GM12878 (cell line): ENCODE results near the gene TXNRD3. TPM values are rescaled to one million over a fixed set of nuclear protein-coding genes. Genes with fewer than 3 reads are reported as not detected.

Experiments
- ATAC-seq: fragments of 200-7000 bp; cut with Tn5 transposase; 3 replicates; pipeline ENCODE4 v1.9.1; 2020; ENCODE audit warnings: mild to moderate bottlenecking, moderate library complexity
- BruUV-seq: library from RNA; stranded (reverse); fragments of 400-500 nt; replicated peaks from 2 replicates; lab custom pipeline; 2021; lab: Mats Ljungman, UMichigan
- CTCF ChIA-PET: fragments of 300-600 bp; sonication (Branson Sonifier 250); formaldehyde crosslinking; extraction: SDS; loops from one replicate; lab custom pipeline; 2021; ENCODE audit warnings: inconsistent platforms; lab: Yijun Ruan, JAX
- POLR2A ChIA-PET: fragments of 350-600 bp; formaldehyde crosslinking; extraction: SDS; loops from one replicate; lab custom pipeline; 2021; ENCODE audit warnings: inconsistent platforms; lab: Charles Lee
- RAD21 ChIA-PET: fragments of 300-600 bp; sonication (Branson Sonifier 250); formaldehyde crosslinking; loops from one replicate; lab custom pipeline; 2023; ENCODE audit warnings: antibody characterized with exemption; ENCODE audit not compliant: unreplicated experiment; lab: Charles Lee
- SMC1A ChIA-PET: fragments of 300-600 bp; sonication (Branson Sonifier 250); formaldehyde crosslinking; loops from one replicate; lab custom pipeline; 2023; ENCODE audit not compliant: unreplicated experiment, uncharacterized antibody; lab: Charles Lee
- DNase-seq: peaks from one replicate; pipeline ENCODE4 v3.0.0-alpha.2; 2011; ENCODE audit warnings: low read depth, low spot score
- FAIRE-seq: peaks from 3 replicates; lab custom pipeline; 2011; peaks lifted over from hg19 to GRCh38; lab: Jason Lieb, UNC
- H2AFZ ChIP-seq: 2 replicates; pipeline ENCODE4 v1.6.0; 2011; ENCODE audit warnings: low read depth, low read length, control low read depth; ENCODE audit not compliant: control insufficient read depth
- H3K27ac ChIP-seq: 2 replicates; pipeline ENCODE4 v1.5.1; 2011; ENCODE audit warnings: control low read depth; ENCODE audit not compliant: control insufficient read depth, insufficient read depth
- H3K27me3 ChIP-seq, 2 experiments: replicated peaks in 1 of 2; 2 replicates each; pipeline versions ENCODE4 v1.6.0 to v1.6.1; 2011; ENCODE audit warnings: low read length in 1 of 2; ENCODE audit not compliant: control insufficient read depth in 2 of 2, insufficient read depth in 2 of 2
- H3K36me3 ChIP-seq, 2 experiments: 2 replicates each; pipeline ENCODE4 v1.5.1; 2011; ENCODE audit warnings: low read length in 1 of 2; ENCODE audit not compliant: control insufficient read depth in 2 of 2, insufficient read depth in 2 of 2
- H3K4me1 ChIP-seq: 2 replicates; pipeline ENCODE4 v1.6.1; 2011; ENCODE audit warnings: mild to moderate bottlenecking, low read length, moderate library complexity, mixed read lengths; ENCODE audit not compliant: control insufficient read depth, insufficient read depth
- H3K4me2 ChIP-seq: 2 replicates; pipeline ENCODE4 v1.6.0; 2011; ENCODE audit warnings: control low read depth; ENCODE audit not compliant: control insufficient read depth, insufficient read depth
- H3K4me3 ChIP-seq: fragments of 200-600 bp; sonication (generic); 2 replicates; pipeline ENCODE4 v1.5.1; 2016
- H3K79me2 ChIP-seq: 2 replicates; pipeline ENCODE4 v1.6.0; 2011; ENCODE audit warnings: low read length; ENCODE audit not compliant: control insufficient read depth, insufficient read depth
- H3K9ac ChIP-seq: 2 replicates; pipeline ENCODE4 v1.8.0; 2011; ENCODE audit warnings: low read length, control low read depth, mixed read lengths; ENCODE audit not compliant: control insufficient read depth, insufficient read depth
- H3K9me3 ChIP-seq: replicated peaks from 3 replicates; pipeline ENCODE4 v1.5.1; 2011; ENCODE audit warnings: mild to moderate bottlenecking, low read length; ENCODE audit not compliant: control insufficient read depth, insufficient read depth
- H4K20me1 ChIP-seq: 2 replicates; pipeline ENCODE4 v1.6.0; 2011; ENCODE audit not compliant: control insufficient read depth, insufficient read depth
- CREB1 ChIP-seq: IDR thresholded peaks from 2 replicates; pipeline ENCODE4 v1.6.1; 2012; ENCODE audit warnings: low read depth, mild to moderate bottlenecking, inconsistent platforms
- ETV6 ChIP-seq, 2 experiments: fragments of 450-650 bp in 1 of 2; IDR thresholded peaks in 1 of 2; conservative IDR thresholded peaks in 1 of 2; 2 replicates each; pipeline ENCODE4 v1.6.1; 2014; ENCODE audit warnings: antibody characterized with exemption in 1 of 2, borderline replicate concordance in 1 of 2, low read depth in 1 of 2, mild to moderate bottlenecking in 1 of 2, moderate library complexity in 1 of 2
- HSF1 ChIP-seq: fragments of 150-350 bp; IDR thresholded peaks from 2 replicates; pipeline ENCODE4 v1.6.1; 2014; ENCODE audit warnings: mild to moderate bottlenecking, low read depth, low read length
- MXI1 ChIP-seq: fragments of 150-350 bp; IDR thresholded peaks from 2 replicates; pipeline ENCODE4 v1.6.1; 2011; ENCODE audit warnings: low read depth, mild to moderate bottlenecking, inconsistent platforms, low read length, improper control_type of control experiment
- NBN ChIP-seq: fragments of 450-650 bp; IDR thresholded peaks from 2 replicates; pipeline ENCODE4 v1.6.1; 2016
- RELB ChIP-seq: fragments of 450-650 bp; IDR thresholded peaks from 2 replicates; pipeline ENCODE4 v1.6.1; 2017; ENCODE audit warnings: low read depth, mild to moderate bottlenecking, moderate library complexity
- SMAD1 ChIP-seq: fragments of 450-650 bp; IDR thresholded peaks from 2 replicates; pipeline ENCODE4 v1.6.1; 2018; ENCODE audit warnings: mild to moderate bottlenecking, low read depth; ENCODE audit not compliant: partially characterized antibody
- SREBF2 ChIP-seq: IDR thresholded peaks from 2 replicates; pipeline ENCODE4 v1.6.1; 2012; ENCODE audit warnings: mild to moderate bottlenecking, low read length
- TCF12 ChIP-seq: IDR thresholded peaks from 2 replicates; pipeline ENCODE4 v1.6.1; 2011; ENCODE audit warnings: low read depth, mild to moderate bottlenecking, low read length
- WGBS: methylation state at CpG from one replicate; pipeline ENCODE4 v1.1.6; 2016; ENCODE audit warnings: low lambda C conversion rate; ENCODE audit not compliant: insufficient replicate concordance, insufficient coverage; ENCODE audit errors: missing lambda C conversion rate; 5-methylcytosine and 5-hydroxymethylcytosine counted together
- in situ Hi-C: fragments of 300-500 bp; cut with MboI; formaldehyde crosslinking; loops from 9 replicates; pipeline ENCODE4 v1.14.3; 2018; ENCODE audit warnings: mixed read lengths
- intact Hi-C: fragments of 100-400 bp; cut with micrococcal nuclease; formaldehyde crosslinking; loops from one replicate; pipeline ENCODE4 v1.14.2; 2022; ENCODE audit not compliant: unreplicated experiment
- polyA plus RNA-seq, 11 experiments: library from polyadenylated mRNA; depleted of rRNA in 4 of 11; unstranded in 6 of 11; stranded (reverse) in 5 of 11; fragments of >200 nt; fragmentation: Nextera tagmentation in 4 of 11; fragmentation: Illumina TruSeq in 1 of 11; extraction: Ambion mirVana in 4 of 11; extraction: Trizol in 1 of 11; gene quantifications; 1 replicate in 1 of 11; 2 replicates in 10 of 11; pipeline versions ENCODE4 v1.2.1 to v1.2.3, GENCODE V29; 2011 to 2016; ENCODE audit warnings: inconsistent platforms in 2 of 11, missing spikeins in 2 of 11, low read depth in 1 of 11
- total RNA-seq, 4 experiments: library from RNA; depleted of rRNA in 3 of 4; stranded (reverse); fragments of >200 nt in 3 of 4; fragmentation: Illumina TruSeq in 1 of 4; extraction: Trizol in 1 of 4; gene quantifications; 2 replicates each; pipeline versions ENCODE4 v1.2.1 to v1.2.3, GENCODE V29; 2013 to 2021

The TXNRD3 gene
- total and polyA plus RNA-seq, 10 of the 15 experiments (the other 5 are each of a cell fraction or from before 2014, with no cell fraction given) = not detected

- Histone ChIP-seq H3K27me3 (peaks cover 3% of the 10 kb centered on the region in 2 experiments; a peak in 1 of 4 replicates), H3K9me3 (no peaks in the 10 kb centered on the region), H3K36me3 (no peaks in the 10 kb centered on the region), H3K4me1 (no peaks in the 10 kb centered on the region), H3K4me3 (no peak overlapping the region), H3K27ac (no peak overlapping the region), H4K20me1 (no peaks in the 10 kb centered on the region), H3K9ac (no peak overlapping the region), H3K4me2 (no peak overlapping the region), H2AFZ (no peak overlapping the region), H3K79me2 (no peaks in the 10 kb centered on the region)
- TF ChIP-seq SMAD1 = no peak
- TF ChIP-seq ETV6 (conservative IDR thresholded peaks at IDR 0.05 in 1 of 2, IDR thresholded peaks at IDR 0.05 in 1 of 2; ENCODE audit: borderline replicate concordance in 1 of 2, low read depth in 1 of 2) = no peak
- TF ChIP-seq CREB1 = no peak
- no peak for TF ChIP-seq MXI1
- TF ChIP-seq NBN = no peak
- TF ChIP-seq HSF1 = no peak
- no peak for TF ChIP-seq SREBF2
- TF ChIP-seq RELB = no peak
- TF ChIP-seq TCF12 = no peak
- ChIA-PET RAD21 (no interaction called here), CTCF (no interaction called here), POLR2A (no interaction called here), SMC1A (interaction anchor here (1.7 kb wide), 1 partner anchor 10 kb away, joined by 5 read pairs; no protein-coding TSS in a partner anchor)
- FAIRE-seq (no peak), DNase-seq (no peak), ATAC-seq (no peak)
- no TSS peak for BruUV-seq
- intact Hi-C loops = no loop called here
- 13% methylated on average over 4 of the region's 4 CpGs for WGBS
- in situ Hi-C loops = no loop called here
Measured at GRCh38 chr3:126612479-126613205, 42.3 kb downstream of the TXNRD3 start.
